NCI-H1417 treated with DMSO at 0.1 percent for 48 hours (cell line): Measurements from ENCODE around the gene SMIM44.
"Not testable (repeated sequence)": the region's sequence is repeated elsewhere in the genome, so short reads cannot be mapped to it uniquely, and the experiment has no call there.

ENCODE experiments used
- DNase-seq: peaks from one replicate; lab custom pipeline; 2025; lab: John Stamatoyannopoulos, UW

The SMIM44 gene

DNA sequence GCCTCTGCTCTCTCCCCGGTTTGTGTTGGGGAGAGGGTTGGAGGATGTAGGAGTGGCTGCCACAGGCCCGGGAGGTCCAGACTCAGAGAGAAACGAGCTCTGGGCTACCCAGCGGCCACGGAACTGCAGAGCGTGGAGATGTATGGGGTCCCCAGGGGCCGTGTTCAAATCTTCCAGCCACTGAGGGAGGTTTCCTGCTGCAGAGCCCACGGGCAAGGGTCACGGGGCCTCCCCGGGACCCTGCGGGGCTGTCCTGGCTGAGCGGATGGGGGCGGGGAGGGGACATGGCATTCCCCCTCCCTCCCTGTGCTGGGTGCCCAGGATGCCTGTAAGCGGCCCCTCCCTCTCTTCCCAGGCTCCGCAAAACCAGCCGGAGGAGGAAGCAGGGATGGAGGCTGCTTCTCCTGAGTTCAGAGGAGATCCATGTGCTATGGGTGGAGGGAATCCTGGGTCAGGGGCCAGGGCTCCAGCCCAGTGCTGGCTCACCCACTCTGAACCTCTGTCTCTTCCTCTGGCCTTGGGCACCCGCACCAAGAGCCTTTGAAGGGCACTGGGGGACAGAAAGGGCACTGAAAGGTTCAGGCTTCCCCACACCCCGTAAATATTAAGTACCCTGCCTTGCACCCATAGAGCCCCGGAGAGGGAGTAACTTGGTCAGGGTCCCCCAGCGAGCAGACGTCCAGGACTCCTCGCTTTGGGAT lies 25.6 kb downstream of the SMIM44 start:
- no peak for DNase-seq

DNA sequence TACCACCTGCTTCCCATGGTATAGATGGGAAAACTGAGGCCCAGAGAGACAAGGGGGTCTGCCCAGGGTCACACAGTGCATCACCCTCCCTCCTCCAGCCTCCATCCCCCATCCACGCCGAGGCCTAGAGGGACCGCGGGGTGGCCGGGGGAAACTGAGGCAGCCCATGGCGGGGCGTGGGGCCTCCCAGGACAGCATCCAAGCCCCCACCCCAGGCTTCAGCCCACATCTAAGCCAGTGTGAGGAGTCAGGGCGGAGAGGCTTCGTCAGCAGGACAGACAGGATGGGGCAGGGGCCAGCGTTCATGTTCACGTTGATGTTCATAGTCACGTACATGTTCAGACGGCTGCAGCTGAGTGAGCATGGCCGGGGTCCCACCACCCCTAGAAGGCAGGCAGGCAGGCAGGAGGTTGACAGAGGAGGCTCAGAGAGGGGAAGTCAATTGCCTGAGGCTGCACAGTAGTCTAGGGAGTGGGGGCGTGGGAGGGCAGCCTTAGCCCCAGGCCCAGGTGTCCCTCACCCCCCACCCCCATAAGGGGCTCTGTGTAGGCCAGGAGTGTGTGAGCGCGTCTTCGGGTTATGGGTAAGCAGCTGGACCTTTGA lies 26.2 kb downstream of the SMIM44 start:
- DNase-seq = no peak

DNA sequence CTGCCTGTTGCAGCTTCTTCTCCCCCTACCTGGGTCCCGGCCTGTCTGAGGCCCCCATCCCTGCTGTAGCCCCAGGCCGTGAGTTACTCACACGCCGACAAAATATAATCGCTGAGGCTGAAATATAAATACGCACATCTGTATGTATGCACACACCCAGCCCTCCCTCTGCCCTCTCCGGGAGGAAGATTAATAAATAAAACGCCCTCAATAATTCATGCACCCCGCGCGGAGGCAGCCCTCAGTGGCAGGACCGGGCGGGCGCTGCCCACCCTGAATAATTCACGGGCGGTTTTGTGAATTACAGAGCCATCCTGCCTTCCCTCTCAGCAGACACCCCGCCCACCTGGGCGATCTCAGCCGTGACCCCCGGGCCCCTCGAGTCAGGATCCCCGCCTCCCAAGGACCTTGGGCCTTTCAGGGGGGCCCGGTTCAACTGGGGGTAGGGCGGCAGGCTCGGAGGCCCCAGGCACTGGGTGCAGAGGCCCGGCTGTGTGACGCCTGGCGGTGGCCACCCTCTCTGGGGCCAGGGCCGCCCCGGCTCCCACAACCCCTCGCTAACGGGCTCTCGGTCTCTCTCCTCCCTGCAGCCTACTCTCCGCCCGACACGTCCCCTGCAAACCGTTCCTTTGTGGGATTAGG lies 27.2 kb downstream of the SMIM44 start:
- no peak for DNase-seq

DNA sequence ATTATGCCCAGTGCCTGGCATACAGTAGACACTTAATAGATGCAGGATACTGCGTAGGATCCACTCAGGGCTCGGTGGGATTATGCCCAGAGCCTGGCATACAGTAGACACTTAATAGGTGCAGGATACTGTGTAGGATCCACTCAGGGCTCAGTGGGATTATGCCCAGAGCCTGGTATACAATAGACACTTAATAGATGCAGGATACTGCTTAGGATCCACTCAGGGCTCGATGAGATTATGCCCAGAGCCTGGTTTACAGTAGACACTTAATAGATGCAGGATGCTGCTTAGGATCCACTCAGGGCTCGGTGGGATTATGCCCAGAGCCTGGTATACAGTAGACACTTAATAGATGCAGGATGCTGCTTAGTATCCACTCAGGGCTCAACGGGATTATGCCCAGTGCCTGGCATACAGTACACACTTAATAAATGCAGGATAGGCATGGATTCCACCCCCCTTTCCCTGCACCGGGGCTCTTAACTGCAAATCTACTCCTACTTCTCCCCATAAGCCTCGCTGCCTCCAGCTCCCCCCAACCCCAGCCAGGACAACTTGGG lies 27.8 kb downstream of the SMIM44 start:
- no peak for DNase-seq

DNA sequence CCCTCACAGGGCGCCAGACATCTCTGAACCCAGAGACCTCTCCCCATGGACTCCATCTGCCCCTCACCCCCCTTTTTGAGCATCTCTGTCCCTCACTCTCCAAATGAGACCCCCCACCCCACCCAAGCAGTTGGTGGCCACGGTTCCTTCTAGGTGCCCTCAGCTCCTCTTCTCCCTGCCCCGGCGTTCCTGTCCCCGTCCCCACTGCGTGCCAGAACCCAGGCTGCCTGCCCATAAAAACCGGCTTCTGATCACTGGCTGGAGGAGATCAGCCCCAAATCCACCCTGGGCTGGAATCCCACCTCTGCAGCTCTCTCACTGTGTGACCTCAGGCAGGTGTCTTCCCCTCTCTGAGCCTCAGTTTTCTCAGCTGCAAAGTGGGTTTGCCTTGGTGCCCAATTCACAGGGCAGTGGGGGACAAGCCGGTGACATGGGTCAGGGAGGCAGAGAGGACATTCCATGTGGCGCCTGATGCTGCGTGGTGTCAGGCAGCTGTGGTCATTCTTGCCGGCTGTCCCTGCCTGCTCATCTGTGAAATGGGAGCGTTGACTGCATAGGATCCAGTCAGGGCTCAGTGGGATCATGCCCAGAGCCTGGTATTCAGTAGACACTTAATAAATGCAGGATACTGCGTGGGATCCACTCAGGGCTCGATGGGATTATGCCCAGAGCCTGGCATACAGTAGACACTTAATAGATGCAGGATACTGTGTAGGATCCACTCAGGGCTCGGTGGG lies 28.4 kb downstream of the SMIM44 start:
- no peak for DNase-seq

DNA sequence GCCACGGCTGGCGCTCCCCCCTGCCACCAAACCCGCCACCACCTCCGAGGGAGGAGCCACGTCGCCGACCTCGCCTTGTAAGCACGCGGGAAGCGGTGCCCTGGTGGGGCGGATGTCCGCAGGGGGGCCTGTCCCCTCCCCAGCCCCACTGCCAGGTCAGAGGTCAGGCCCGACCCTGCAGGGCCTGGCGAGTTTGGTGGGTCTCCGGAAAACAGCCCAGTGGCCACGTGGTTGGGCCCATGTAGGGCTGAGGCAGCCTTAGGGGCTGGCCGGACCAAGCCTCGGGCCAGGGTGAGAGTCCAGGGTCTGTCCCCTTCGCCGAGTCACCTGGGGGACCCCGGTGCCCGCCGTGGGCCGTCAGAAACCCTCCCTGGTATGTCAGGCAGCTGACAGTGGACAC lies 29.4 kb downstream of the SMIM44 start:
- DNase-seq = no peak

DNA sequence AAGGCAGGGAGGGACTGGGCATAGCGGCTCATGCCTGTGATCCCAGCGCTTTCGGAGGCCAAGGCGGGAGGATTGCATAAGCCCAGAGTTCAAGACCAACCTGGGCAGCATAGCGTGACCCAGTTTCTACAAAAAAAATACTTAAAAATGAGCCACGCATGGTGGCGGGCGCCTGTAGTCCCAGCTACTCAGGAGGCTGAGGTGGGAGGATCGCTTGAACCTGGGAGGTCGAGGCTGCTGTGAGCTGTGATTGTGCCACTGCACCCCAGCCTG lies 30.4 kb downstream of the SMIM44 start:
- not testable (repeated sequence) for DNase-seq

DNA sequence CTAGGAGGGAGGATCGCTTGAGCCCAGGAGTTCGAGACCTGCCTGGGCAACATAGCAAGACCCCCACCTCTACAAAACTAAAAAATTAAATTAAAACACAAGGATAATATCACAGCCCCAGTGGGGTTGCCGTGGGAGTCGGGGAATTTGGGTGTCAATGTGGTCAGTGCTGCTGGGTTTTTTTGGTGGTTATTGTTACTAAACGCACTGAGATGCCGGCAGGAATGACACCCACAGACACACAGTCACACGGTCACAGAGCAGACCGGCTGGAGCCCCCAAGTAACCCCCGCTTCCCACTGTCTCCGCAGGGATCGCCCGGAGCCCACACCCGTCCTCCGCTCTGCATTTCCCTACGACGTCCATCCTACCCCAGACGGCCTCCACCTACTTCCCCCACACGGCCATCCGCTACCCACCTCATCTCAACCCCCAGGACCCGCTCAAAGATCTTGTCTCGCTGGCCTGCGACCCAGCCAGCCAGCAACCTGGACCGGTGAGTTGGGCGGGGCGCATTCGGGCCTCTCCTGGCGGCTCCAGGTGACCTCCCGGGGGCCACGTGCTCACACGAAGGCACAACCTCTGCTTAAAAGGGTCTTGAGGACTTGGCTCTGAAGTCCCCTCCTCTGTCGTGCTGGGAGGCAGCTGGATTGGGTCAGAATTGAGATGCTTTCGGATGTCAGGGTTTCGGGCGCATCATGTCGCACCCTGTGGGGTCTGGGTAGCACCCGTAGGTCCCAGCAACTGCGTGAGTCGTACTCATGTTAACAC lies 30.9 kb downstream of the SMIM44 start:
- DNase-seq = no peak

DNA sequence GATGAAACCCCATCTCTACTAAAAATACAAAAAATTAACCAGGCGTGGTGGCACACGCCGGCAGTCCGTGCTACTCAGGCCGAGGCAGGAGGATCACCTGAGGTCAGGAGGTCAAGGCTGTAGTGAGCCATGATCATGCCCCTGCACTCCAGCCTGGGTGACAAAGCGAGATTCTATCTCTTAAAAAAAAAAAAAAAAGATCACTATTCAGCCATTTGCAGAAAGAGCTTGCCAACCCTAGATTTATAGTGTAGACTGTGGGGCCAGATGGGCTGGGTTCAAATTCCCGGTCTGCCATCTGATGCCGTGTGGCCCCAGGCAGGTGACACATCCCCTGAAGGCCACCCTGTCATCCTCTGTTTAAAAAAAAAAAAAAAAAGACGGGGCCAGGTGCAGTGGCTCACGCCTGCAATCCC lies 31.8 kb downstream of the SMIM44 start:
- DNase-seq = no peak

DNA sequence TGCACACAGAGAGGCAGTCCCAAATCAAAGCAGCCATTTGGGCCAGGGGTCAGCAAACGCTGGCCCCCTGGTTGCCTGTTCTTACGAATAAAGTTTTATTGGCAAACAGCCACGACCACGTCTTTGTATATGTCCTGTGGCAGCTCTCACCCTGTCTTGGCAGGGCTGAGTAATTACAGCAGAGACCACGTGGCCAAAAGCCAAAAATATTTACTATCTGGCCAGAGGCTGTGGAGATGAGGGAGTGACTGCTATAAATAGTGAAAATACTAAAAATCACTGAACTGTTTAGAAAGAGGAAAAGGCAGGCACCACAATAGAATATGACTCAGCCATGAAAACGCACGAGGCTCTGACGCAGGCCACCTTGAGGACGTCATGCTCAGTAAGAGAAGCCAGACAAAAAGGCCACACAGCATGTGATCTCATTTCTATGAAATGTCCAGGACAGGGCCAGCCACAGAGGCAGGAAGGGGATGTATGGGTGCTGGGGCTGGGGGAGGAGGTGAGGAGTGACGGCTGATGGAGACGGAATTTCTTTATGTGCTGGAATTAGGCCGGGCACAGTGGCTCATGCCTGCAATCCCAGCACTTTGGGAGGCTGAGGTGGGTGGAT lies 32.3 kb downstream of the SMIM44 start:
- DNase-seq = no peak

DNA sequence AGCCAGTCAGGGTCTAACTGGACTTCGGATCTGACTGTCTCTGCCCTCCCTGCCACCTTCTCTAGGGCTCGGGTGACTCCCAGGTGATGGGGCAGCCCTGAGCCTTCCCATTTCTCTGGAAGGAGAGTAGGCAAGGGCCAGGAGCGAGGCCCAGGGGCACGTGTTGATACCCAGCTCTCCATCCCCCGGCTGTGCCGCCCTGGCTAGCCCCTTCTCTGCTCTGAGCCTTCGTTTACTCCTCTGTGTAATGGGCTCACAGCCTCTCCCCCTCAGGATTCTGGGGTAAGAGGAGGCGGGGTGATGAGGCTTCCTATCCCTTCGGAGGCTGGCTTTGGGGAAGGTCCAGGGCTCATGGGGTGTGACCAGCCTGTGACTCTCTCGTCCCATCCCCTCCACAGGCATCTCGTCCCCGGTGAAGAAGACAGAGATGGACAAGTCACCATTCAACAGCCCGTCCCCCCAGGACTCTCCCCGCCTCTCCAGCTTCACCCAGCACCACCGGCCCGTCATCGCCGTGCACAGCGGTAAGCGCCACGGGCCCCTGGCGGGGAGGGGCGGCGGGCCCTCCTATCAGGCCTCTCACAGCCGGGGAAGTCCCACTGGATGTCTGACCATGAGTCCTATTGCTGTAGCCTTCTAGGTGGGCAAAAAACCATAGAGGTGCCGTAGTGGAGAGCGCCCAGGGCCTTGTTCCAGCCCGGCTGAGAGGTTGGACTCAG lies 34.5 kb downstream of the SMIM44 start:
- DNase-seq = no peak

DNA sequence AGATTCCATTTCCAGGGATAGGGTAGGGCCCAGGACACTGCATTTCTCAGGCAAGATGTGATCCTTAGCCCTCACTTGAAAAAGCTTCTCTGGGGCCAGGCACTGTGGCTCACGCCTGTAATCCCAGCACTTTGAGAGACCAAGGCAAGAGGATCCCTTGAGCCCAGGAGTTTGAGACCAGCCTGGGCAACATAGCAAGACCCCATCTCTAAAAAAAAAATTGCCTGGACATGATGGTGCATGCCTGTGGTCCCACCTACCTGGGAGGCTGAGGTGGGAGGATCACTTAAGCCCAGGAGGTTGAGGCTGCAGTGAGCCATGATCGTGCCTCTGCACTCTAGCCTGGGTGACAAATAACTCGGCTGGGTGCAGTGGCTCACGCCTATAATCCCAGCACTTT lies 36.6 kb downstream of the SMIM44 start:
- DNase-seq = not testable (repeated sequence)

DNA sequence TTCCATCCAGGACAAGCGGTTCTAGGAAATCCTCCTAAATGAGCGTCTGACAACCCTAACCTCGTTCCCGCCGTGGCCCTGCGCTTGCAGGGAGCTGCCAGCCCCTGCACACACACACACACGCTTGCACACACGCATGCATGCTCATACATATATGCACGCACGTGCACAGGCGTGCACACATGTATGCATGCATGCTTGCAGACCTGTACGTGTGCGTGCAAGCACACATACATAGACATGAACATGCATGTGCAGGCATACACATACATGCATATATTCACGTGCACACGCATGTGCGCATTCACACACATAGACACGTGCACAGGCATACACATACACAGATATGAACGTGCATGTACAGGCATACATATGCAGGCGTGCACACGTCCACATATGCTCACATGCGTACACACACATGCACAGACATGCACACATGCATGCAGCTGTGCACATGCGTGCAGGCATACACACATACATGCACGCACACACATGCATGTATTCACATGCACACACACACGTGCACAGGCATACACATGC lies 38.5 kb downstream of the SMIM44 start:
- no peak for DNase-seq

DNA sequence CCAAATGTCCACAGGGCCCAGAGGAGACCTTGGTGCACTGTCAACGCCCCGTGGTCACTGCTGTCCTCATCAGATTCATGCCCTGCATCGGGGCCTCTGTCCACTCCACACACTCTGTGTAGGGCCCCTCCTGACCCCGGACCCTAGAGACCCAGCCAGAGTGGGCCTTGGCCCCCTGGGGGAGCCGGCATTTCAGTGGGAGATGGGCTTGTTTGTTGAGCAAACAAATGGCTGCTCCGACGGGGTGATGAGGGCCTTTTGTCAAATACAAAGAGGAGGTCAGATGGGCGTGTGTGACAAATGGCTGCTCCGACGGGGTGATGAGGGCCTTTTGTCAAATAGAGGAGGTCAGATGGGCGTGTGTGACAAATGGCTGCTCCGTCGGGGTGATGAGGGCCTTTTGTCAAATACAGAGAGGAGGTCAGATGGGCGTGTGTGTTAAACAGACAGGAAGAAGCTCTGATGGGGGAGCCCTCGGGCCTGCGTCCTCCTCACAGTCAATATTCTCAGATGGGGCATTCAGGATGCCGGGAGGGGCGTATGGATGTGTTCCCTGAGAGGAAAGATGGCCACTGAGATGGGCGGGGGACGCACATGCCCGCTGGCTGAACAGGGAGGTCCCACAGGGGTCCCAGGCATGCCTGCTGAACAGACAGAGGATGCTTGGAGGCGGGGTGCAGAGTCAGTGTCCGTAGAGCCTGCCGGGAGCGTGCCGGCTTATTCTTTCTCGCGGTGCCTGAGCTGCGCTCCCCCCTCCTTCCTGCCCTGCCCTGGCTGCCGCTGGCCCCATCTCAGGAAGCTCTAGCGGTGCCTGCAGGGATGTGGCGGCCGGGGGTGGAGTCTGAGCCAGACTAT lies 39.2 kb downstream of the SMIM44 start:
- no peak for DNase-seq

DNA sequence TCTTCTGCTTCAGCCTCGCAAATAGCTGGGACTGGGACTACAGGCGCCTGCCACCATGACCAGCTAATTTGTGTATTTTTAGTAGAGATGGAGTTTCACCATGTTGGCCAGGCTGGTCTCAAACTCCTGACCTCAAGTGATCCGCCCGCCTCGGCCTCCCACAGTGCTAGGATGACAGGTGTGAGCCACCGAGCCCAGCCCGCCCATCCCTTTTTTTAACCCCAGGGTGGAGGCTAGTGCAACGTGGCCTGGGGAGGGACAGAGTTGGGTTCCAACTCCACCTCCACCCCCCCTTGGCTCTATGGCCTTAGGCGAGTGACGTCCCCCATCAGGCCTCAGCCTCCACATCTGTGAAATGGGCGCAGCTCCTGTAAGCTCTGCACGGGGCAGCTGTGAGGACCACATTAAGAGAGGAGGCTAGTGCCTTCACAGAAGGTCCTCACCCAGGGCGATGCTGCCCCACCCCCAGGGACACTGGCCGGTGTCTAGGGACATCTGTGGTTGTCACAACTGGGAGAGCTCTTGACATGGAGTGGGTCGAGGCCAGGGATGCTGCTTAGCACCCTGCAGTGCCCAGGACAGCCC lies 40.7 kb downstream of the SMIM44 start:
- no peak for DNase-seq

DNA sequence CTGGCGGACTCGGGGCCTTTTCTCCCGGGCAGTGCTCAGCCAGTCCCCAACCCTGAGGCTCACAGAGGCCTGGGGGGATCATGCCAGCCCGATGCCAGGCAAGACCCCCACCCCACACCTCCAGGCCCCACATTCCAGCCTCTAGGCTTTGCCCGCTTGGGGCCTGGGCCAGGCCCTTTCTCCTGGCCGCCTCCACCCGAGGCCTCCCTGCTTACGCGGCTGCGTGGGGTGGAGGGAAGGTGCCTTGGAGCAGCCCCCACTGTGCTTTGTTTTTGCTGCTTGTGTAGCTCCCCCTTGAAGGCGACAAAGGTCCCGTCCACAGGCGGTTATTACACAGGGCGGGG lies 41.3 kb downstream of the SMIM44 start:
- DNase-seq = no peak

DNA sequence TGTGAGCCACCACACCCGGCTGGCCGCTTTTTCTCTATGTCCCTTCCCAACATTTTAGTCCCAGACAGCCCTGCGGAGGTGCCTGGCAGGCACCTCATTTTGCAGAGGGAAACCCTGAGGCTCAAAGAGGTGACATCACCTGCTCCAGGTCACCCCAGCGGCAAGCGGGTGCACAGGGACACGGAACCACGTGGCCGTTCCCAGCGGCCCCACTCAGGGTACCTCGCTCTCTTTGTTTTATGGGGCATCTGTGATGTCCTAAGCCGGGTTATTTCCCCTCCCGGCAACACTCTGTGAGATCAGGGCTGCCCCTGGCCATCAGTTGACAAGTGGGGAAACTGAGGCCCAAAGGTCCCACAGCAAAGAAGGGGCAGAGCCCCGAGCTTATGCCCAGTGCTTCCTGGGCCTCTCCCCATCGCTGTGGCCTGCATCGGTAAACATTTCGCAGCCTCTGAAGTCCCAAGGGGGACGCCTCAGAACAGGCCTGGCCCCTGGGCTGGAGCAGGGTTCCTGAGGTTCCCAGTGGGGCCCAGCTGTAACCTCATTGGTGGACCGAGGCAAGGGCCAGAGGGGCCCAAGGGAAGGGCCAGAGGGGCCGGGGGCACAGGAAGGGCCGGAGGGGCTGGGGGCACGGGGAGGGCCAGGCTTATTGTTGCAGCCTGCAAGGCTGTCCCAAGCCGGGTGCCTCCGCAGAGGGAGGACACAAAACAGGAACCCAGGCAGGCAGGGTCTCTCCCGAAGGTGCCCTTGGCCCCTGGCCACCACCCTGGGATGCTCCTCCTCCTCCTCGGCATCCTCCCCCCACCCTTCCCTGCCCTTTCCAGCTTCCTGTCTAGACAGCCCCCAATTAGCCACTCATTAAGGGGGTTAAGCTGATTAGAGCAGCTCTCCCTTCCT lies 41.9 kb downstream of the SMIM44 start:
- no peak for DNase-seq

DNA sequence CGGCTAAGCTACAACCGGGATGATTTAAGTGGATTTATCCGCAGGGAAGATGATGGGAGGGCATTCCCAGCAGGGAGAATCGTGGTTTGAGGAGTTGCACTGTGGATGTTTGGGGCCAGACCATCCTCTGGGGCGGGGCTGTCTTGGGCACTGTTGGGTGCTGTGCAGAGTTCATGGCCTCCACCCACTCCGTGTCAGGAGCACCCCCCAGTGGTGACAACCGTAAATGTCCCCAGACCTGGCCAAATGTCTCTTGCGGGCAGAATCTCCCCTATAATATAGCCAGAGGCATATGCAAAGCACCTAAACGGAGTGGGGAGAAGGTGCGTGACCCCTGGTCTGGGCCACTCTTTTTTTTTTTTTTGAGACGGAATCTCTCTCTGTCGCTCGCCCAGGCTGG lies 43.2 kb downstream of the SMIM44 start:
- DNase-seq = no peak
